HFF-Myc (cell line): ENCODE data around the gene GPR3.

Source experiments
- DNase-seq: peaks from one replicate; pipeline ENCODE4 v3.0.0-alpha.2; 2011; ENCODE audit warnings: low read depth; ENCODE audit errors: extremely low read depth
- H3K4me3 ChIP-seq: replicated peaks from 2 replicates; pipeline ENCODE4 v1.5.1; 2011; ENCODE audit warnings: low read depth, mild to moderate bottlenecking, control low read depth, low read length
- CTCF ChIP-seq: IDR thresholded peaks from 2 replicates; pipeline ENCODE4 v1.5.1; 2012; ENCODE audit warnings: mild to moderate bottlenecking, low read depth, low read length, control low read depth; ENCODE audit errors: missing control alignments

The GPR3 gene

DNA sequence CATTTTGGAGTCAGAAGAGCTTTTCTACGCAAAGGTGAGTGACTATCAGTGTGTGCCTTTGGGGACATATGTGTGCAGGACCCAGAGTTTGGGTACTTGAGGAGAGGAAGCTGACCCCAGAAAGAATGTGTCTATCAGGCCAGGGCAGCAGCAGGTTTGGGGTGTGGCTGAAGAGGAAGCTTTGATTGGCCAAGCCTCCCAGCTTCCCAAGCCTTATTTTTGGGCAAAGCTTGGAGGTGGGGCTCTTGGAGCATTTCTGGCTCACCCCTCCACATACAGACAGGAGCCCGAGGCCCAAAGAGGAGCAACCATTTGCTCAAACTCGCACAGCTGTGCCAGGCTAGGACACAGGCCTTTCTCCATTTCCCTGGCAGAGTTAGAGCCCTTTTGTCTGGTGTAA lies 4.7 kb downstream of the GPR3 start:
- no peak overlapping the region for H3K4me3 ChIP-seq
- no peak for DNase-seq
- no peak for TF ChIP-seq CTCF

DNA sequence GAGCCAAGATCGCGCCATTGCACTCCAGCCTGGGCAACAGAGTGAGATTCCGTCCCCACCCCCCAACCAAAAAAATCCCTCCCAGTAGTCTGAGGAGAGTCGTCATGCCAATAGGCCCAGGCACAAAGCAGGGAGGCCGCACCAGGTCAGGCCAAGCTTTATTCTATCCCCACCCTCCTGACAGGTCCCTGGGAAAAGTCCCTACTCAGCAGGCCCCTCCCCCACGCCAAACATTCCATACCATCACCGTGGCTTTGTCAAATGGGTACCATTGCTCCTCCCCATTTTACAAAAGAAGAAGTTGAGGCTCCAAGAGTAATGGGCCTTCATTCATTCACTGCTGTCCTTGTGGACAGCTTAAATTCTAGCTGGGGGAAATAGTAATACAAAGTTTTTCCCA lies 5.3 kb downstream of the GPR3 start:
- no peak for DNase-seq
- TF ChIP-seq CTCF, result no peak
- H3K4me3 ChIP-seq, result no peak overlapping the region

GRCh38 chr1:27398405-27399149 lies 6.2 kb downstream of the GPR3 start:
- no peak for DNase-seq
- H3K4me3 ChIP-seq, result no peak overlapping the region
- TF ChIP-seq CTCF, result no peak

DNA sequence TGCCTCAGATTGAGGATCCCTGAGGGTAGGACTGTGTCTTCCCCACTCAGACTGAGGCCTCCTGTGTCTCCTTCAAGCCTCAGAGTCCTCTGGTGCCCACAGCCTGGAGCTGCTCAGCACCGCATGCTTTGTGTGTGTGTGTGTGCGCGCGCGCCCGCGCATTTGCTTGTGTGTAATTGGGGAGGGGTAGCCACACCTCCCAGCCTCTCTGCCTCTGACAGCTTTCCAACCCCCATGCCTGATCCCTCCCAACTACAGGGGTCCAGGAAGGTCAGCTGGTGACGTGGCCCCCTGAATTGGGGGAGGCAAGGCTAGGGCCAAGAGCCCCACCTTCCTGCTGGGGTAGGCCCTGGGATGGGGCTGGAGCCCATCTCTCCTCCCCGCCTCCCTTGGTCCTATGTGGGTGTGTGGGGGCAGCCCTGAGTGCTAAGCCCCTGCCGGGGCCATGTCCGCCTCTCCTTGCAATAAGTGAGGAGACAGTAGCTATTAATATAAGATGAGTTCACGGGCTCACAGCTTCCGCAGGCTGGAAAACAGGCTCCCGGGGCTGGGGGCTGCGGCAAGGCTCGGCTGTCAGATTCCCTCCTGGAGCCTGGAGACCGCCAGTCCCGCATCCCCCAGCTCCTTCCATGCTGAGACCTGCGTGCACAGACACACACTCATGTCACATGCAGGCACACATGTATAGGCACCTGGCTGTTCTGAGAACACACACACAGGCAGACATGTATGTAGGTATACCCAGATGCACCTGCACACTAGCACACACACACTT lies 7.0 kb downstream of the GPR3 start:
- DNase-seq, result no peak
- H3K4me3 ChIP-seq, result no peak overlapping the region
- TF ChIP-seq CTCF, result no peak

GRCh38 chr1:27400082-27400962 lies 7.9 kb downstream of the GPR3 start:
- no peak overlapping the region for H3K4me3 ChIP-seq
- no peak for TF ChIP-seq CTCF
- no peak for DNase-seq

- H3K4me3 ChIP-seq, result no peak overlapping the region
- TF ChIP-seq CTCF, result no peak
Observed at GRCh38 chr1:27400963-27401341, 8.5 kb downstream of the GPR3 start.

More at GRCh38 chr1:27400963-27401341, 8.5 kb downstream of the GPR3 start:
- no peak for DNase-seq
